ENCODE results near the gene CD200R1L. TPM values are rescaled to one million over a fixed set of nuclear protein-coding genes. Genes with fewer than 3 reads are reported as not detected.

Gene CD200R1L
- total and polyA plus RNA-seq, 2 of the 13 experiments (the other 11 are each of a cell fraction or from before 2014, with no cell fraction given) = not detected

DNA sequence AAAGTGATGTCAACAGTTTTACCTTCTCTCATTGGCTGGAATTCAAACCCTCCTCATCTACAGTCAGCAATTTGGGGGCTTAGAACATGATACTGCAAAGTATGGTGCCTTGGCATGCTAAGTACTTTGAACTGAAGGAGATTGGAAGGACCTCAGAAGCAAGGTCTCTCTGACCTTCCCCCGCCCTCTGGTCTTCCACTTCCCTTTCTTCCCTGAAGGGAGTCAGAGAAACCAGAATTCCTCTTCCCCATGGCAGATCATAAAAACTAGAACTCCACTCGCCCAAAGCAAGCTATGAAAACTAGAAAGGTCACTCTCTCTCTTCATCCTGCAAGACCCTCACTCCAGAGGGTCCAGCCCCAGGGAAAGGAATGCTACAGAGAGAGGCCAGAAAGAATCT, 64.2 kb downstream of the CD200R1L start:
- no peaks in the 10 kb centered on the region for H4K20me1 ChIP-seq (ENCODE audit: insufficient read depth, low read length)
- no peak overlapping the region for H3K27ac ChIP-seq (ENCODE audit: extremely low read length, insufficient read depth, low read length)
- BruUV-seq (replicated peaks) = no TSS peak
- no peak overlapping the region for H3K4me2 ChIP-seq (ENCODE audit: low read depth, low read length)
- ChIA-PET POLR2A (no interaction called here), CTCF (ENCODE audit: low intra/inter-chr PET ratio, low total read pairs) (no interaction called here)
- H3K4me3 ChIP-seq (replicated peaks in 1 of 3; ENCODE audit: insufficient read depth in 1 of 3, low read depth in 2 of 3, low read length in 3 of 3) = no peak overlapping the region
- H3K9me3 ChIP-seq (ENCODE audit: low read length) = peaks cover 5% of the 10 kb centered on the region; the same call in 1 of the 2 replicates
- H2AFZ ChIP-seq (ENCODE audit: low read length) = no peak overlapping the region
- intact Hi-C loops (cut with micrococcal nuclease; ENCODE audit: unreplicated experiment) = no loop called here
- DNase-seq (ENCODE audit: low spot score) (no peak), ATAC-seq (no peak), FAIRE-seq (no peak)
- H3K79me2 ChIP-seq (ENCODE audit: insufficient read depth, low read length) = no peaks in the 10 kb centered on the region
- 0% methylated on average over 2 of the region's 2 CpGs for WGBS (ENCODE audit: low lambda C conversion rate)
- H3K4me1 ChIP-seq (ENCODE audit: insufficient read depth, low read length) = no peaks in the 10 kb centered on the region
- H3K9ac ChIP-seq (ENCODE audit: insufficient read depth, low read depth, low read length) = no peak overlapping the region
- no peaks in the 10 kb centered on the region for H3K36me3 ChIP-seq (replicated peaks in 1 of 2; ENCODE audit: control insufficient read depth in 1 of 2, insufficient read depth in 2 of 2, low read length in 2 of 2)
- in situ Hi-C loops (cut with HindIII; ENCODE audit: extremely low pct_ligation_motif_present, low pct_unique_long_range_greater_than_20kb) = no loop called here
- no peaks in the 10 kb centered on the region for H3K27me3 ChIP-seq (ENCODE audit: control insufficient read depth in 1 of 2, insufficient read depth in 2 of 2, low read length in 2 of 2)
- TF ChIP-seq RAD21 (CRISPR knock-in tag; IDR thresholded peaks at IDR 0.05) (no peak), ZMYM2 (CRISPR knock-in tag; IDR thresholded peaks at IDR 0.05) (no peak), HNRNPUL1 (IDR thresholded peaks at IDR 0.05; ENCODE audit: low read depth, low read length) (no peak), STAT5B (CRISPR knock-in tag; IDR thresholded peaks at IDR 0.05) (no peak), ZNF776 (CRISPR knock-in tag; IDR thresholded peaks at IDR 0.05) (no peak), ZNF720 (CRISPR knock-in tag; IDR thresholded peaks at IDR 0.05) (no peak), HOXD1 (CRISPR knock-in tag; IDR thresholded peaks at IDR 0.05) (no peak), LCORL (IDR thresholded peaks at IDR 0.05) (no peak), LCORL (CRISPR knock-in tag; IDR thresholded peaks at IDR 0.05) (no peak)
- TF ChIP-seq, protein P1, sequence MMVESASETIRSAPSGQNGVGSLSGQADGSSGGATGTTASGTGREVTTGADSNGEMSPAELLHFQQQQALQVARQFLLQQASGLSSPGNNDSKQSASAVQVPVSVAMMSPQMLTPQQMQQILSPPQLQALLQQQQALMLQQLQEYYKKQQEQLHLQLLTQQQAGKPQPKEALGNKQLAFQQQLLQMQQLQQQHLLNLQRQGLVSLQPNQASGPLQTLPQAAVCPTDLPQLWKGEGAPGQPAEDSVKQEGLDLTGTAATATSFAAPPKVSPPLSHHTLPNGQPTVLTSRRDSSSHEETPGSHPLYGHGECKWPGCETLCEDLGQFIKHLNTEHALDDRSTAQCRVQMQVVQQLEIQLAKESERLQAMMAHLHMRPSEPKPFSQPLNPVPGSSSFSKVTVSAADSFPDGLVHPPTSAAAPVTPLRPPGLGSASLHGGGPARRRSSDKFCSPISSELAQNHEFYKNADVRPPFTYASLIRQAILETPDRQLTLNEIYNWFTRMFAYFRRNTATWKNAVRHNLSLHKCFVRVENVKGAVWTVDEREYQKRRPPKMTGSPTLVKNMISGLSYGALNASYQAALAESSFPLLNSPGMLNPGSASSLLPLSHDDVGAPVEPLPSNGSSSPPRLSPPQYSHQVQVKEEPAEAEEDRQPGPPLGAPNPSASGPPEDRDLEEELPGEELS (CRISPR knock-in tag; IDR thresholded peaks at IDR 0.05) = no peak
- TF ChIP-seq, protein P2, sequence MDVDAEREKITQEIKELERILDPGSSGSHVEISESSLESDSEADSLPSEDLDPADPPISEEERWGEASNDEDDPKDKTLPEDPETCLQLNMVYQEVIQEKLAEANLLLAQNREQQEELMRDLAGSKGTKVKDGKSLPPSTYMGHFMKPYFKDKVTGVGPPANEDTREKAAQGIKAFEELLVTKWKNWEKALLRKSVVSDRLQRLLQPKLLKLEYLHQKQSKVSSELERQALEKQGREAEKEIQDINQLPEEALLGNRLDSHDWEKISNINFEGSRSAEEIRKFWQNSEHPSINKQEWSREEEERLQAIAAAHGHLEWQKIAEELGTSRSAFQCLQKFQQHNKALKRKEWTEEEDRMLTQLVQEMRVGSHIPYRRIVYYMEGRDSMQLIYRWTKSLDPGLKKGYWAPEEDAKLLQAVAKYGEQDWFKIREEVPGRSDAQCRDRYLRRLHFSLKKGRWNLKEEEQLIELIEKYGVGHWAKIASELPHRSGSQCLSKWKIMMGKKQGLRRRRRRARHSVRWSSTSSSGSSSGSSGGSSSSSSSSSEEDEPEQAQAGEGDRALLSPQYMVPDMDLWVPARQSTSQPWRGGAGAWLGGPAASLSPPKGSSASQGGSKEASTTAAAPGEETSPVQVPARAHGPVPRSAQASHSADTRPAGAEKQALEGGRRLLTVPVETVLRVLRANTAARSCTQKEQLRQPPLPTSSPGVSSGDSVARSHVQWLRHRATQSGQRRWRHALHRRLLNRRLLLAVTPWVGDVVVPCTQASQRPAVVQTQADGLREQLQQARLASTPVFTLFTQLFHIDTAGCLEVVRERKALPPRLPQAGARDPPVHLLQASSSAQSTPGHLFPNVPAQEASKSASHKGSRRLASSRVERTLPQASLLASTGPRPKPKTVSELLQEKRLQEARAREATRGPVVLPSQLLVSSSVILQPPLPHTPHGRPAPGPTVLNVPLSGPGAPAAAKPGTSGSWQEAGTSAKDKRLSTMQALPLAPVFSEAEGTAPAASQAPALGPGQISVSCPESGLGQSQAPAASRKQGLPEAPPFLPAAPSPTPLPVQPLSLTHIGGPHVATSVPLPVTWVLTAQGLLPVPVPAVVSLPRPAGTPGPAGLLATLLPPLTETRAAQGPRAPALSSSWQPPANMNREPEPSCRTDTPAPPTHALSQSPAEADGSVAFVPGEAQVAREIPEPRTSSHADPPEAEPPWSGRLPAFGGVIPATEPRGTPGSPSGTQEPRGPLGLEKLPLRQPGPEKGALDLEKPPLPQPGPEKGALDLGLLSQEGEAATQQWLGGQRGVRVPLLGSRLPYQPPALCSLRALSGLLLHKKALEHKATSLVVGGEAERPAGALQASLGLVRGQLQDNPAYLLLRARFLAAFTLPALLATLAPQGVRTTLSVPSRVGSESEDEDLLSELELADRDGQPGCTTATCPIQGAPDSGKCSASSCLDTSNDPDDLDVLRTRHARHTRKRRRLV (CRISPR knock-in tag; IDR thresholded peaks at IDR 0.05) = no peak
- TF ChIP-seq, protein P3, sequence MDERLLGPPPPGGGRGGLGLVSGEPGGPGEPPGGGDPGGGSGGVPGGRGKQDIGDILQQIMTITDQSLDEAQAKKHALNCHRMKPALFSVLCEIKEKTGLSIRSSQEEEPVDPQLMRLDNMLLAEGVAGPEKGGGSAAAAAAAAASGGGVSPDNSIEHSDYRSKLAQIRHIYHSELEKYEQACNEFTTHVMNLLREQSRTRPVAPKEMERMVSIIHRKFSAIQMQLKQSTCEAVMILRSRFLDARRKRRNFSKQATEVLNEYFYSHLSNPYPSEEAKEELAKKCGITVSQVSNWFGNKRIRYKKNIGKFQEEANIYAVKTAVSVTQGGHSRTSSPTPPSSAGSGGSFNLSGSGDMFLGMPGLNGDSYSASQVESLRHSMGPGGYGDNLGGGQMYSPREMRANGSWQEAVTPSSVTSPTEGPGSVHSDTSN (CRISPR knock-in tag; IDR thresholded peaks at IDR 0.05) = no peak
- TF ChIP-seq, protein P4, sequence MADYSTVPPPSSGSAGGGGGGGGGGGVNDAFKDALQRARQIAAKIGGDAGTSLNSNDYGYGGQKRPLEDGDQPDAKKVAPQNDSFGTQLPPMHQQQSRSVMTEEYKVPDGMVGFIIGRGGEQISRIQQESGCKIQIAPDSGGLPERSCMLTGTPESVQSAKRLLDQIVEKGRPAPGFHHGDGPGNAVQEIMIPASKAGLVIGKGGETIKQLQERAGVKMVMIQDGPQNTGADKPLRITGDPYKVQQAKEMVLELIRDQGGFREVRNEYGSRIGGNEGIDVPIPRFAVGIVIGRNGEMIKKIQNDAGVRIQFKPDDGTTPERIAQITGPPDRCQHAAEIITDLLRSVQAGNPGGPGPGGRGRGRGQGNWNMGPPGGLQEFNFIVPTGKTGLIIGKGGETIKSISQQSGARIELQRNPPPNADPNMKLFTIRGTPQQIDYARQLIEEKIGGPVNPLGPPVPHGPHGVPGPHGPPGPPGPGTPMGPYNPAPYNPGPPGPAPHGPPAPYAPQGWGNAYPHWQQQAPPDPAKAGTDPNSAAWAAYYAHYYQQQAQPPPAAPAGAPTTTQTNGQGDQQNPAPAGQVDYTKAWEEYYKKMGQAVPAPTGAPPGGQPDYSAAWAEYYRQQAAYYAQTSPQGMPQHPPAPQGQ (CRISPR knock-in tag; IDR thresholded peaks at IDR 0.05; ENCODE audit: borderline replicate concordance) = no peak
